ENCODE data around the gene CLEC18A.
"Not testable (repeated sequence)": the region's sequence is repeated elsewhere in the genome, so short reads cannot be mapped to it uniquely, and the experiment has no call there.

The CLEC18A gene

GRCh38 chr16:69951017-69951671 is at the start of gene CLEC18A:
CLEC18A (plus strand) TSS chr16:69951334; CDS start chr16:69951367, 33 bp downstream.
- DNase-seq = not testable (repeated sequence)

GRCh38 chr16:69903865-69904415 is 47.2 kb upstream of the CLEC18A start:
- DNase-seq = no peak

- no peak for DNase-seq
These were observed 46.5 kb upstream of the CLEC18A start for GRCh38 chr16:69904495-69905170.

- no peak for DNase-seq
These were observed 46.0 kb upstream of the CLEC18A start for GRCh38 chr16:69905171-69905555.

GRCh38 chr16:69906838-69907401 is 44.2 kb upstream of the CLEC18A start:
- DNase-seq = no peak

- DNase-seq = no peak
These were observed 42.1 kb upstream of the CLEC18A start for GRCh38 chr16:69909043-69909442.

- no peak for DNase-seq
These were observed 41.4 kb upstream of the CLEC18A start for GRCh38 chr16:69909760-69910159.

GRCh38 chr16:69910964-69911363 is 40.2 kb upstream of the CLEC18A start:
- no peak for DNase-seq

GRCh38 chr16:69916462-69916861 is 34.7 kb upstream of the CLEC18A start:
- no peak for DNase-seq

- DNase-seq = no peak
These were observed 33.8 kb upstream of the CLEC18A start for GRCh38 chr16:69917311-69917710.

GRCh38 chr16:69917739-69918138 is 33.4 kb upstream of the CLEC18A start:
- no peak for DNase-seq

GRCh38 chr16:69918241-69918640 is 32.9 kb upstream of the CLEC18A start:
- no peak for DNase-seq

GRCh38 chr16:69921127-69921526 is 30.0 kb upstream of the CLEC18A start:
- DNase-seq = no peak

- DNase-seq = no peak
These were observed 28.9 kb upstream of the CLEC18A start for GRCh38 chr16:69922200-69922599.

GRCh38 chr16:69924041-69924775 is 26.9 kb upstream of the CLEC18A start:
- DNase-seq = no peak

GRCh38 chr16:69924777-69925191 is 26.4 kb upstream of the CLEC18A start:
- DNase-seq = no peak

- no peak for DNase-seq
These were observed 25.8 kb upstream of the CLEC18A start for GRCh38 chr16:69925311-69925710.

- DNase-seq = no peak
These were observed 24.9 kb upstream of the CLEC18A start for GRCh38 chr16:69926241-69926640.

GRCh38 chr16:69927056-69927757 is 23.9 kb upstream of the CLEC18A start:
- DNase-seq = no peak

- no peak for DNase-seq
These were observed 22.2 kb upstream of the CLEC18A start for GRCh38 chr16:69928856-69929400.

GRCh38 chr16:69929480-69929879 is 21.7 kb upstream of the CLEC18A start:
- DNase-seq = no peak

- peak; percentile 60 for DNase-seq
These were observed 20.9 kb upstream of the CLEC18A start for GRCh38 chr16:69930117-69930776.
